D721Med (cell line): ENCODE measurements around the gene LPP.

Experiments used
- DNase-seq: peaks from one replicate; pipeline ENCODE4 v3.0.0; 2011; ENCODE audit warnings: low spot score; ENCODE audit not compliant: insufficient read length
- FAIRE-seq: peaks from 2 replicates; lab custom pipeline; 2011; peaks lifted over from hg19 to GRCh38; lab: Jason Lieb, UNC
- CTCF ChIP-seq: IDR thresholded peaks from 2 replicates; pipeline ENCODE4 v1.5.1; 2012; ENCODE audit warnings: mild to moderate bottlenecking, control low read depth; ENCODE audit not compliant: insufficient read depth; ENCODE audit errors: missing control alignments

LPP gene

GRCh38 chr3:188822004-188822403 is 668.0 kb downstream of the LPP start:
- no peak for TF ChIP-seq CTCF
- DNase-seq = no peak
- no peak for FAIRE-seq

- DNase-seq (no peak), FAIRE-seq (no peak)
- no peak for TF ChIP-seq CTCF
Measured at GRCh38 chr3:188822411-188822810, 668.5 kb downstream of the LPP start.

DNA sequence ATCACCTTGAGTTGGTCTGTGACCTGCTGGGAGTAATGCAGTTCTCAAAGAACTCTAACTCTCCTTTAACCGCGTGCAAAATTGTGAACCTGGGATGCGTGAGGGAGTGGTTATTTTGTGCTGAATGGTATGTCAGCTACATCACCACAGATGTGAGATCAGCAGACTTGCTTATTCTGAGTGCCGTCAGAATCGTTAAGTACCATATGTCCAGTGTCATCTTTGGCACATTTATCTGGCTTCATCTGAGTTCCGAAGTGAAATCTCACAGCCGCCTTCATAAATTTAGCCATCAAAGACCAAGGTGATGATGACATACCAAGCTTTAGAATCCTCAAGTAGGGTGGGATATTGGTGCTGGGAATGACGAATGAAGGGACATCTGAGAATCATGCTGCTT is 670.6 kb downstream of the LPP start:
- DNase-seq (no peak), FAIRE-seq (no peak)
- no peak for TF ChIP-seq CTCF

DNA sequence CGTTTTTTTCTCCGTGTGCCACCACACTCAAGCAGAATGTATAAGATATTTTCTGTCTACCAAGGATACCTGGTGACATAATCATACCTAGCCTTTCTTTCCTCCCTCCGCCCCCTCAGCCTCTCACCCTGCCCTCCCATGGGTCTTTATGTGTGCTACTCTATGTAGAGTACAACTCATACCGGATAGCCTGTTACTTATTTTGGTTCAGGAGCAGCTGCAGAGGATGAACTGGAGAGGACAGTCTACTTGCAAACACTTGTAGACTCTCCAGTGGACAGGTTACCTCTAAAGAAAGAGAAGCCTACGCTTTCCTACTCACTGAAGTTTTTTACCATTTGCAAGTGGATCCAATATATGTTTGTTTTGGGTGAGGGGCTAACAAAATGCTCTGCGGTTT is 671.9 kb downstream of the LPP start:
- no peak for TF ChIP-seq CTCF
- no peak for DNase-seq
- no peak for FAIRE-seq

DNA sequence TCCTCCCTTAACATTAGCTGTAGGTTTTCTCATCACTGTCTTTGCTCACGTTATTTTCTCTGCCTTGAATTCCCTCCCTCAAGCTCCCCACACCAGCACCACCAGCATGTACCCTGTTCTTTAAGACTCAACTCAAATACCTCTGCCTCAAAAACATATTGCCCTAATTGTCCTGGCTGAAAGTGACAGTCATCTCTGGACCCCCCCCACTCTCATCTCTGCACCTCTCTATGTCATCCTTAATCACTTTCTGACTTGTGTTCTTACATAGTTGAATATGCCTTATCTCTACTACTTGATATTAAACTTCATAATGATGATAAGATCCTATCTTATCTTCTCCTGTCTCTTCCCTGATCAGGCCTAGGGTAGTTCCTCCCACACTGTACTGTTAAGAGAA is 672.6 kb downstream of the LPP start:
- FAIRE-seq (no peak), DNase-seq (no peak)
- TF ChIP-seq CTCF = no peak

DNA sequence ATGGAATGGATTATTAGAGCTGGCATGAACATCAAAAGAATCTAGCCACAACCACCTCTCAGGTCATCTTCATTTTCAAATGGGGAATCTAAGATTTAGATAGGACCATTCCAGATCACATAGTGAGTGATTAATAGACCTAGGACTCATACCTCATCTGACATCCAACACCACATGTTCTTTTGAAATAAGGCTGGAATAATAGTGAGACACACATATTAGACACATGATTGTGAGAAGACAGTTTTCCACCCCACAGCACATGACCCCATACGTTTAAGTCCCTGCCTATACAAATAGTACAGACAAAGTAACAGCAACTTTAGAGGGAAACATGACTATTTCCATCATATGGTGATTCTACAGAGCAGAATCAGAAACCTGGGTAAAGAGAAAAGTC is 673.1 kb downstream of the LPP start:
- no peak for TF ChIP-seq CTCF
- FAIRE-seq = no peak

GRCh38 chr3:188827576-188827975 is 673.6 kb downstream of the LPP start:
- no peak for TF ChIP-seq CTCF
- FAIRE-seq (no peak), DNase-seq (no peak)

More for the DNA sequence above, 673.1 kb downstream of the LPP start:
- DNase-seq = no peak
